Activated CD8-positive, alpha-beta memory T cell treated with anti-CD3 and anti-CD28 coated beads, Interleukin-2, amount 50 U/mL, for 24 hours (primary cell): ENCODE results near the gene OXGR1.
"Not testable (repeated sequence)": the region's sequence is repeated elsewhere in the genome, so short reads cannot be mapped to it uniquely, and the experiment has no call there.

Source experiments
- DNase-seq: peaks from one replicate; pipeline ENCODE4 v3.0.0-alpha.2; 2020; ENCODE audit errors: extremely low read depth

Gene OXGR1

DNA sequence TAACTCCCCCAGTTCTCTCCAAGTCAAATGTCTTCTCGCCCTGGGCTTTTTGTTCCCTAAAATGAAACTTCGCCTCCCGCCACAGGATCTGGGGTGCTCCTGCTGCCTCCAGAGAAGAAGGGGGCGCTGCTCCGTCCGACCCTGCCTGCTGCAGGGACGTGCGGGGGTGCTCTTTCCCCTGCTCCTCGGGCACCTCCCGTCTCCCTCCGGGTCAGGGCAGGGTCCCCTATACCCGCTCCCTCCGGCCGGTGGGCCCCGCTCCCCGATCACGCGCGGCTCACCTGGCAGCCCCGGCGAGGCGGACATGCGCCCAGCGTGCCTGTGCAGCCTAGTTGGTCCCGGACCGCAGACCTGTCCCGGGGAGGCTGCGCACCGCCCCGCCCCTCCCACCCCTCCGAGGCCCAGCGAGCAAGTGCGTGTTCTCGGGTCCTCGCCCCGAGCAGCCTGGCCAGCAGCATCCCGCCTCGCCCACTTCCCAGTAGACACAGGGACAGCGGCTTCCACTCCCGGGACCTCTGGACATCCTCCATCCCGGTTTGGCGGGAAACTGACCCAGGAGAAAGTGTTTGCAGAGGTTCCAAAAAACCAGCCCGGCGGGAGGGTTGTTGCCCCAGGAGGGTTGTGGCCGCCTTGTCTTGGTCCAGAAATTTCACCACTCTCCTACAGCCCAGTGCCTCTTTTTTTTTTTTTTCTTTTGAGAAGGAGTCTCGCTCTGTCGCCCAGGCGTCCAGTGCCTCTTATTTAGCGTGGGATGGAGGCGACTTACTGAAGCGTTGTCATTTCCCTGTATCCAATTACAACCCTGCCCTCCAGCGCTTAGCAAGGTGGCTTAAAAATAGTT, at the start of gene OXGR1:
Gene OXGR1 (minus strand): TSS at position 460 of the 841 bp plus-strand sequence. CDS start 6,717 bp downstream, outside the sequence.
- no peak for DNase-seq

DNA sequence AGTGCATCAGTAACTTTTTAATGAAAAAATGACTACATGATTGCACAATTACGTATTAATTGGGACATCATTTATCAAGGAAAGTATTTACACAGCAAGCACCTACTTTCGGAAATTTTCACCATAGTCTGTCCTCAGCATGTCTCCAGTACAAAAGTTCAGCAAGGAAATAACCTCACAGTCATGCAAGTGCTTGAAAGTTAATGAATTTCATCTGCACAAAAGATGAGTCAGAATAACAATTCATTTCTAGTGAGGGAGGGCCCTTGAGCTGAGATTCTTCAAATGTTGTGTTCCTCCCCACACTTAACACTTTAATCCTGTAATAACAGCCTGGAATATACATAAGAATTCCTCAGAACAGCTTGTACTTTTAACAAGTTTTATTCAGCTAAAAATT, 49.0 kb upstream of the OXGR1 start:
- DNase-seq = no peak

DNA sequence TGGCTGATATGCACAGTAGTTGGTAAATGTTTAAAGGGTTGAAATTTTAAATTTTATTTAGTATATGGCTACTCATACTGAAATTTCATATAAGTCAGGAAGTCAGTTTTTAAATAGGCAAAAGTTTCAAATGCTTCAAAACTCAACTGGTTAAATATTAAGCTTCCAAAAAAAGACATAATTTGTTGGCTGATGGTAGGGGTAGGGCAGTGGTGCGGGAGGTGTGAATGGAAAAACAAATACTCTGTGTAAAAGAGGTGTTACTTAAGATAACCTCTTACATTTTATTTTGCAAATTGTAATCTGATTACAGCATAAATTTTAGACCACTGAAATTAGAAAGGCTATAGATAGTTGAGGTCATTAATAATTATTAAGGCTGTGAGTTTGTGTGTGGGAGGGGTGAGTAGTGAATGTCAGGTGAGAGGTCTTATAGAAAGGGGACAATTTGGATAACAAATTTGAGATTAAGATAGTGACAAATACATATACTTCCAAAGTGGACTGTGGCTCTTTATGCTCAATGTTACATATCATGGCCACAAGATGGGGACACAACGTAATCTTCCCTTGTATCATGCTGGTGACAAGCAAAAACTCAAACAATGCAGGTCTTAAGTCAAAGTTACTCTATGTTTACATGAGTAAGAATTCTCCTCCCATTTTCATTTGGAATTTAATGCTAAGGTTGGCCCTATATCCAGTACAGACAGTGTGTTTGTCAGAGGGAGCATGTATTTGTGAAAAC, 36.6 kb upstream of the OXGR1 start:
- no peak for DNase-seq

DNA sequence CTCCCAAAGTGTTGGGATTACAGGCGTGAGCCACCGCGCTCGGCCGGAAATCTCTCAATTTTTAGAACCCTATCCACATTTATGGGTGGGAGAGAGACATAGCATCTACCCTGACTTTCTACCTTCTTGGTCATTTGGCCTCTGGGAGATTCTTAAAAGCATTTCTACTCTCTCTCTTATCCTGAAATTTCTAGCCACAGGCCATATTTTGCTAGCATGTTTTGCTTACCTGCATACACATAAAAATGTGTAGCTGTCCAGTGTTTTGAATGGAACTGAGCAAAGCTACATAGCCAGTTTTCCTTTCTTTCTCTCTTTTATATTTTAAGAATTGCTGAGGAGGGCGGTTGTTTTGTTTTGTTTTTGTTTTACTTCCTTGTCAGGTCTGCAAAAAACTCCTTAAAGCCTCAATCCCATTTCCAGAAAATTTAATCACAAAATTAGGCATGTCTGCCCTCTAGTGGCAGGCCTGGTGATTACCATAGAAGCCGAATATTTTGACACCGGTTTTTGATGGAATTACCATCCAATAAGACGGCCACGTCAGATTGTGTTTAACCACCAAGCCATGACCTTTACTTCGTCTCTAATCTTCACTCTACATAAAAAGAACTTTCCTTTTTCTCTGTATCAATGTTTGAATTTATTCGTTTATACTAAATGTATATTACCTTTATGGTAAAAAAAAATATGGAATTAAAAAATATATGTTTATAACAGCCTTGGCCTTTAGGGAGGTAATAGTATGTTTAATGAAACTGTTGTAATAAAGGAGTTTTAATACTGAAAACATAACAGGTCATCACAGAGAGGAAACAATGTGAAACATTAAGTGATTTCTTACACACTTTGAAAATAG, 34.4 kb upstream of the OXGR1 start:
- peak; percentile 4 for DNase-seq

DNA sequence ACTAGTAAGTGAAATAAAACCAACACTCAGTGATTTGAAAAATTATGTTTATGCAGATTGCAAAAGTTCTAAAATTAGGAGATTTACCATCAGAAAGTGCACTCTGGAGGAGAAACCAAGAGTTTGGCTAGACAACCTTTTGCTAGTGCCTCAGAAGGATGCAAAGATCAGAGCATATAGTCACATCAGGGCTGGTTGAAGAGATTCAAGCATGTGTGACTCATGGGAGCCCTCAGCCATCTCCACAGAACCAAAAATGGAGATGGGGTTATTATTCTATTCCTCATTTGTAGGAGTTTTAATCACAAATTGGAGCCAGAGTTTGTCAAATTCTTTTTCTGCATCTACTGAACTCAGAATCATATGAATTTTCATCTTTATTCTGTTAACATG, 32.9 kb upstream of the OXGR1 start:
- DNase-seq = no peak

DNA sequence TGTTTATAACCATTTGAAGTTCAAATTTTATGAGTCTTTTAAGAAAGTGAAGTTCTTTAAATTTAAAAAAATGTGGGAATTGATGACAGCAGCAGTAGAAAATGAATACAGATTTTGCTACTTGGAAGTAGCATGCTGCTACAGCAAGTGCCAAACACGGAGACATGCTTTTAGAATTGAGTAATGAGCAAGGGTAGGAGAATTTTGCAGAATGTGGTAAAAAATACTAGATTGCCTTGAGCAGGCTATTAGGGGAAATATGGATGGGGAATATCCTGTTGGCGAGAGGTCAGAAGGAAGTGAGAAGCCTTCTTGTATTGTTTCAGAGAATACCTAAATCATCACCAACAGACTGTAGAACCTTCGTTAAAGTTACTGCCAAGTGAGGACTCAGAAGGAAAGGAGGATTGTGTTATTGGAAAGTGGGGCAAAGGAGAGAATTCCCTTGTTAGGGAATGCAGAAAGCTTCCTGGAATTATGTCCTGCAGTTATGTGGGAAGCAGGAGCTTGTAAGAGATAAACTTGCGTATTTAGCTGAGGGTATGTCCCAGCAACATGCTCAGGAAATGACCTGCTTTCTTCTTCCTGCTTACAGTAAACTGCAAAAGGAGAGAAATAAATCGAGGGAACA, 32.4 kb upstream of the OXGR1 start:
- DNase-seq = no peak

DNA sequence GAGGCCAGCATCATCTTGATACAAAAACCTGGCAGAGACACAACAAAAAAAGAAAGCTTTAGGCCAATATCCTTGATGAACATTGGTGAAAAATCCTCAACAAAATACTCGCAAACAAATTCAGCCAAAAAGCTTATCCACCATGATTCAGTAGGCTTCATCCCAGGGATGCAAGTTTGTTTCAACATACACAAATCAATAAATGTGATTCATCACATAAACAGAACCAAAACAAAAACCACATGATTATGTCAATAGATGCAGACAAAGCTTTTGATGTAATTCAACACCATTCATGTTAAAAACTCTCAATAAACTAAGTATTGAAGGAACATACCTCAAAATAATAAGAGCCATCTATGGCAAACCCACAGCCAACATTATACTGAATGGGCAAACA, 29.5 kb upstream of the OXGR1 start:
- not testable (repeated sequence) for DNase-seq

DNA sequence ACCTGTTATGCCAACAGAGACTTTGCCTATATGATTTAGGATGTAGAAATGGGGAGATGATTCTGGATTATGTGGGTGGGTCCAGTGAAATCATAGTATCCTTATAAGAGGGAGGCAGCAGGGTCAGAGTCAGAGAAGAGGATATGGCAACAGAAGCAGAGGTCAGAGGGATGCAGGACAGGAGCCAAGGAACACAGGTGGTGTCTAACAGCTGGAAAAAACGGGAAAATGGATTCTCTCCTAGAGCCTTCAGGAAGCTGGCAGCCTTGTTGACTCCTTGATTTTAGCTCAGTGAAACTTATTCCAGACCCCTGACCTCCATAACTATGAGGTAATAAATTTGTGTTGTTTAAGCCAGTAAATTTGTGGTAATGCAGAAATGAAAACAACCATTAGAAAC, 28.8 kb upstream of the OXGR1 start:
- DNase-seq = no peak

DNA sequence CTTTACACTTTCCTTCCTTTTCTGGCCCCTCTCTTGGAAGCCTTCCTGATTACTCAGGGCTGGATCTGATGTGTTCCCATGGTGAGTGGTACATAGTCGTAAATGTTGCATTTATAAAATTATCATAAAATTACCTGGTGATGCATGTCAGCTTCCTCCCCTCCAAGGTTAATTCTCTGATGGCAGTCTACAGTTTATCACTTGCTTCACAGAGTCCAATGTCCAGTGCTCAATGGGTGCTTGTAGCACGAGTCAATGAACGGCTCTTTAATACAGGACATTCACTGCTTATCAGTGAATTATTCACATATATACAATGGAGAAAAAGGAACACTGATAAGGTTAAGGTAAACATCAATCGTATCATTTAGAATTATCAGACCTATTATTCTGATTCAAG, 27.0 kb upstream of the OXGR1 start:
- no peak for DNase-seq

DNA sequence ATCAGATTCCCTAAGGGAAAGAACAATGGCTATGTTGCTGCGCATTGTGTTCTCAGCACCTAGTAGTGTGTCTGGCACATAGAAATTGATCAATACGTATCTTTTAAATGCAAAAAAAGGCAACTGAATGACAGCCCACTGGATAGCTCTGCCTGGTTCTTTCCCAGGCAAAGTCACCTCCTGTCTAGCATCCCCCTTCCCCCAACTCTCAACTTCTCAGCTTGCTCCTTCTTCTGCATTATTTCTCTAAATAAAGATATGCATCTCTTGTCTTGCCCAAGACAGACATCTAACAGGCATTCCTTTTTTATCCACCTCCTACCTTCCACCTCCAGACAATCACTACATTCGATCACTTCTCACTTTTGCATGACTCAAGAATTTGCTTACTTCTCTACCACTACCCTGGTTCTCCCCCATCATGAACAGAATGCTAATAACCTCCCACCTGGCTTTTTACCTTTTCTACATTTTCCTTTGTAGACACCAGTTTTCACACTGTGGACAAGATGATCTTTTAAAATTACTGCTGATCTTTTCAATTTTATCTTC, 26.5 kb upstream of the OXGR1 start:
- DNase-seq = no peak

DNA sequence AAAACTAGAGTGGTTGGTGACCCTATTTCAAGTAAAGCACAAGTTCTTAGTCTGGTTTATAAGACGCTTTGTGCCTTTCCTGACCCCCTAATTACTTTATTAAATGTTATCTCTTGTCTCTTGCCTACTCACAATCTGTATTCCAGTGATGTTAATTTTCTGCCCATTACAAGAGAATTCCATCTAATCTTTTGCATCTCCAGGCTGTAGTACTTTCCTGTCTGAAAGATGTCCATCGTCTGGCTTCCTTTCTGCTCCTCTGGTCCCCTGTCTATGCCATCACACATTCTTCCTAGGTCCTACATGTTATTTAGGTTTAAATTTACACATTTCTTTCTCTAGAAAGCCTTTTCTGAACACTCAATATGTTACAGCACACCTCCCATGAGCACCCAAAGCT, 25.9 kb upstream of the OXGR1 start:
- DNase-seq = no peak

DNA sequence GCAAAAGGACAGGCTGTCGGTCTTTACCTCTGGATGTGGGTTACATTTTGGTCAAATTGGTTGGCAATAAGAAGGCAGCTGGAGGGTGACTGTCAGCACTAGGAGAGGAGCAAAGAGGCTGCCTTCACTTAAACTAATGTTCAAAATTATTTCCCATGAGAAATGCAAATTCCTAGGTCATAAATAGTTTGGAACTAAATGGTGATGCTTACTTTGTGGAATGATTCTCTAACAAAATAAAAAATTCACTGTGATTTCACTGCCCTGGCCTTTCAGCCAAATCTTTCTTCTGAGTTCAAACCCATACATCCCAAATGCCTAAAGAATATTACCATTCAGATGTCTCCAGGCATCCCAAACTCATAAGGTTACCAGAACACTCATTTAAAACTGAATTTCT, 25.0 kb upstream of the OXGR1 start:
- no peak for DNase-seq

DNA sequence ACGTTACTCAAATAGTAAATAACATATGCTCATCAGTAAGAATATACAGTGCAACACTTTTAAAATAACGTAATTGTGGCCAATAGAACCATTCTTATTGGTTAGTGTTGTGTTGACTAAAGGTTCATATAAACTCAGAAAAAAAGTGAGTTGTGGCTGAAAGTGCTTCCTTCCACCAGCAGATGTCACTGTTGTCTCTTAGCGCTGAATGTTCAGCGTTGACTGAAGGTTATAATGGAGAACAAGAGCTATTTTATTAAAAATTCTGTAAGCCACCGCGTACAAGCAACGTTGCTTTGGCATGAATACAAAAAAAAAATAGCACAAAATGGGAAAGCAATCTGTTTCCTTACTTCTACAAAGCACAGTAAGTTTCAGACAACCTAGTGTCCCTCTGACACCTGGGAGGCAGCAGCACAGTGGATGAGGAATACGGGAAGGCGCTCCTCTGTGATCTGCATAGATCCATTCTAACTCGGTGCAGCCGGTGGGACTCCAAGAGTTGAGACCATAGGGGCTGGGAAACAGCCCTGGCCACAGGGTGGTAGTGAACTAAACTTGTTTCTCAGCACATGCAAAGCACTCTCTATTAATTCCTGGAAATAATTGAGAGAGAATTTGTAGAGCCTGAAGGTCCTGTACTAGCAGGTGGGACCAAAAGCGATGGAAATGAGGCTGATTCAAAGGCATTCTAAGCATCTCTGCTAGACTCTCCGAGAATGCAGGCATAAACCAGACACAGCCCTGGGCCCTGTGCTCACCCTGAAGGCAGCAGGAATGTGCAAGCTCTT, 23.9 kb upstream of the OXGR1 start:
- no peak for DNase-seq

DNA sequence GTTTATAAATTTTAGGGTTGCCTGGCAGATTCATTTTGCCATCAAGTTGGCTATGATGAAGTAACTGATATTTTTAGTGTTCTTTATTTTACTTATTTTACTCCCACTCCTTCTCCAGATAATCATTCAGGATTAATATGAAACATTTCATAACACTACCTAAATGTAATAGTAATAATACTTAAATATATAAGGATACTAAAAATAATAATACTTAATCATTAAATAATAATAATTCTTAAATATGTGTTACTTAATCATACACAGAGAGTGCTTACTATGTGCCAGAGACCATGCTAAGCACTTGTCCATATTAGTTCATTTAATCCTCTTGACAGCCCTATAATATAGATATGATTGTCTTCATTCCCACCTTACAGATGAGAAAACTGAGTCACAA, 23.0 kb upstream of the OXGR1 start:
- no peak for DNase-seq

DNA sequence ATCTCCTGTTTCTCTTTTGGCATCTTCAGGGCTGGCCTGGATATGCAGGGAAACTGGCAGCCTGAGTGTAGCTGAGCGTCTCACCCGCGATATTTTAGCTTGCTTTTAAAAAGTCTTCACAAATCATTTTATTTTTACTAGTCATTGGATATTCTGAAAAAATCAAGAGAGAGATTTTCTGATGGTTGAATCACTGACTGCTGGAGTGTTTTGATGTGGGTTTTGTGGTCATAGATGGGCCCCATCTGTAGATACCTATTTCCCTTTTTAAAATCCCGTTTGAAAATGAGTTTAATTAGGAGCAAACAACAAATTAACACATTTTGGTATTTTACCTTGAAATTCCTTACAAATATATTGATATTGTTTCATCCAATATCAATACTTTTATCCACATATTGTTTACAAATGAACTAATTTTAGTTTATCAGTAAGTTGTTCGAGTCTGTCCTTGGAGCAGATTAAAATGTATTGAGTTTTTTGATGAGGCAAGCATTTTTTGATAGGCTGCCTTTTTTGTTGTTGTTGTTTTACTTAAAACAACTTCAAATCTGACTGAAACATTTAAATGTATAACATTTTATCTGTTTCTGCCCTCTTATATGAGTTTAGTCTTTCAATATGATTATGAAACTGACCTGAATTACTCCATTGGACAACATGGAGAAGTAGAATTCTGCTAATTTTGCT, 21.5 kb upstream of the OXGR1 start:
- no peak for DNase-seq

DNA sequence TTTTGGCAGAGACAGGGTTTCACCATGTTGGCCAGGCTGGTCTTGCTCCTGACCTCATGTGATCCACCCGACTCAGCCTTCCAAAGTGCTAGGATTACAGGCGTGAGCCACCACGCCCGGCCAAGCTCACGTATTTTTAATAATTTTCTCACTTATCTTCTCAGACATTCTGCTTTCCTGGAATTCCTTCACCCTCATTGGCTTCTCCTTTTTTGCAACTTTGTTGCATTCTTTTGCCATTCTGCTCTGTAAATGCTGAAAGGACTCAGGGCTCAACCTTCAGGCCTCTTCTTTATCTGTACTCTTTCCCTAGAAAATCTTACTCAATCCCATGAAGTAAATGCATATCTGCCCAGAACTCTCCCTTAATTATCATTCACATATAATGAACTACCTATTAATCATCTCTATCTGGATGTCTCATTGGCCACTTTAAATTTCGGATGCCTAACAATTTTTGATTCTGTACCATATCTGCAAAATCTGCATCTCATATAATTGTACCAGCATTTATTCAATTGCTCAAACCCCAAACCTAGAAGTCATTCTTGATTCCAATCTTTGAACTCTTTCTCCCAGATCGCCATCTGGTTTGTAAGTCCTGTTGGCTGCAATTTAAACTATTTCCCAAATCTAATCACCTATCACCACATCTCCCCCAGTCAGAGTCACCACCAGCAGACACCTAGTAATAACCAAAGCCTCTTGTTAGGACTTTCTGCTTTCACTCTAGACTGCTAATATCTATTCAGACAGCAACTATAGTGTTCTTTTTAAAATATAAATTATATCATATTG, 18.2 kb upstream of the OXGR1 start:
- DNase-seq = no peak

DNA sequence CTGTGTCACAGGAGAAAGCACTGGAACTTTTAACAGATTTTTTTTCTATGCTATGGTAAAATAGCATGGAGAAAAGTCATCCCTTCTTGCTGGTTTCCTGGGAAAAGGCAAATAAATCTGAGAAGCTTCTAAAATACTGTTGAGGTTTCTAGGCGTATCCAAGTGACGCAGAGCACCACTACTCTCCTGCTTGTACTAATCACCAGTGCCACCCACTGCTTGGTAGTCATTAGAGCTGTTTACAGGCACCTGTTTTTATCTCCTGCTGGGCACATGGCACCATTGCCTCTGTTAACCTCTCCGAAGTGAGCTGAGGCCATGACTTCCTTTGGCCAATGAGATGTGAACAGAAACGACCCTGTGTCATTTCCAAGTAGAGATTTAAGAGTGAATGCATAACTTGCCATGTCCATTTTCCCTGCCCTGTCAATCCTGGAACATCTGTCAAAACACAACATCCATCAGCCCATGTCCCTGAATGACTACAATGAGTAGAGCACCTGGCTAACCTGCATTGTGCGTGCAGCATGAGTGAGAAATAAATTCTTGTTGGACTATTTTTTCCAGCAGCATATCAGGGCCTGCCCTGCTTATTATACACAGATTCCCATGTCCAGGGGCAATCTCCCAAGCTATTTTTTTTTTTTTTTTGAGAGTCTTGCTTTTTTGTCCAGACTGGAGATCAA, 17.3 kb upstream of the OXGR1 start:
- no peak for DNase-seq

DNA sequence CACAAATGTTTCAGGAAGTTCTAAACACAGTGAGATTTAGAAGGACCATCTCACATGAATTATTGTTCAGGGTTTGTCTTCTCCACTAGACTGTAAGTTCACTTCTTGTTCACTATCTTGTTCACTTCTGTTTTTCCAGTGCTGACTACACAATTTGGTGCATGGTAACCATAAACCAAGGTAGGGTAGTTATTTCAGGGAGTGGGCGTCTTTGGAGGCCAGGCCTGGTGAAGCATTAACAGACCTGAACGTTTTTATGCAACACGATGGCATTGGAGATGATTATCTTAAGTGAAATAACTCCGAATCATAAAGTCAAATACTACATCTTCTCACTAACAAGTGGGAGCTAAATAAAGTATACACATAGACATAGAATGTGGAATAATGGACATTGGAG, 14.4 kb upstream of the OXGR1 start:
- no peak for DNase-seq
